ENCODE data around the gene FERMT2. TPM values are rescaled to one million over a fixed set of nuclear protein-coding genes. Genes with fewer than 3 reads are reported as not detected.
"Not testable (repeated sequence)": the region's sequence is repeated elsewhere in the genome, so short reads cannot be mapped to it uniquely, and the experiment has no call there.

Gene FERMT2
- total RNA-seq, 3 donors from 2014 or later (not counting 1 experiment from before 2014, with no cell fraction given) = 0.58 to 1.7 (median 0.92) TPM

DNA sequence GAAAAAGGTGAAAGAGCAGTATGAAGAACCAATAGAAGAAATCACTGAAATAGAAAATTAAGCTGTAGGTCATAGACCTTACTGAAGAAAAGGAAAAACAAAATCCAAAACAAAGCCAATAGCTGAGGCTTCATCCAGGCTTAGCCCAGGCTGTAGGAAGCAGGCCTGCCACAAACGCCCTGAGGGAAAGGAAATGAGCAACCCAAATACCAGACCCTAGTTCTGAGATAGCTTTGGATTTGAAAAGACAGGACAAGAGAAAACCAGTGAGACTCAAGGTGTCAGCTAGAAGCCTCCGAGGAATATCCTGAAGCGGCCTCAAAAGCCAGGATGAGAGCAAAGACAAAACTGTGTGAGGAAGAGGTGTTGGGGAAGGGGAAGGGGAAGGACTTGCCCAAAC is 79.2 kb downstream of the FERMT2 start:
- Mint-ChIP-seq H3K9me3 (no peaks in the 10 kb centered on the region), H3K4me1 (no peaks in the 10 kb centered on the region), H3K27ac (no peak overlapping the region), H3K27me3 (ENCODE audit: low read depth in 2 of 2) (no peaks in the 10 kb centered on the region), H3K4me3 (no peak overlapping the region), H3K36me3 (no peaks in the 10 kb centered on the region)
- ATAC-seq (no peak), DNase-seq (no peak)
- TF ChIP-seq, protein P1, sequence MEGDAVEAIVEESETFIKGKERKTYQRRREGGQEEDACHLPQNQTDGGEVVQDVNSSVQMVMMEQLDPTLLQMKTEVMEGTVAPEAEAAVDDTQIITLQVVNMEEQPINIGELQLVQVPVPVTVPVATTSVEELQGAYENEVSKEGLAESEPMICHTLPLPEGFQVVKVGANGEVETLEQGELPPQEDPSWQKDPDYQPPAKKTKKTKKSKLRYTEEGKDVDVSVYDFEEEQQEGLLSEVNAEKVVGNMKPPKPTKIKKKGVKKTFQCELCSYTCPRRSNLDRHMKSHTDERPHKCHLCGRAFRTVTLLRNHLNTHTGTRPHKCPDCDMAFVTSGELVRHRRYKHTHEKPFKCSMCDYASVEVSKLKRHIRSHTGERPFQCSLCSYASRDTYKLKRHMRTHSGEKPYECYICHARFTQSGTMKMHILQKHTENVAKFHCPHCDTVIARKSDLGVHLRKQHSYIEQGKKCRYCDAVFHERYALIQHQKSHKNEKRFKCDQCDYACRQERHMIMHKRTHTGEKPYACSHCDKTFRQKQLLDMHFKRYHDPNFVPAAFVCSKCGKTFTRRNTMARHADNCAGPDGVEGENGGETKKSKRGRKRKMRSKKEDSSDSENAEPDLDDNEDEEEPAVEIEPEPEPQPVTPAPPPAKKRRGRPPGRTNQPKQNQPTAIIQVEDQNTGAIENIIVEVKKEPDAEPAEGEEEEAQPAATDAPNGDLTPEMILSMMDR (IDR thresholded peaks at IDR 0.05) = no peak
- intact Hi-C loops (cut with micrococcal nuclease) = no loop called here
- Histone ChIP-seq H3K4me3 (ENCODE audit: low read length) (no peak overlapping the region), H3K4me1 (ENCODE audit: control insufficient read depth, insufficient read depth, low read length) (no peaks in the 10 kb centered on the region), H3K27me3 (ENCODE audit: control insufficient read depth, insufficient read depth, low read length) (no peaks in the 10 kb centered on the region), H3K9me3 (ENCODE audit: control insufficient read depth, insufficient read depth, low read length) (no peaks in the 10 kb centered on the region), H3K27ac (ENCODE audit: low read length) (no peak overlapping the region), H3K36me3 (ENCODE audit: control insufficient read depth, insufficient read depth, low read length) (no peaks in the 10 kb centered on the region)
- WGBS (ENCODE audit: insufficient coverage) = 91% methylated on average over 3 of the region's 3 CpGs

GRCh38 chr14:52868911-52869618 is 81.8 kb downstream of the FERMT2 start:
- H3K36me3 ChIP-seq (ENCODE audit: control insufficient read depth, insufficient read depth, low read length) = no peaks in the 10 kb centered on the region
- 95% methylated on average over 9 of the region's 9 CpGs for WGBS (ENCODE audit: insufficient coverage)
- no peak overlapping the region for H3K27ac ChIP-seq (ENCODE audit: low read length)
- intact Hi-C loops (cut with micrococcal nuclease) = no loop called here
- Mint-ChIP-seq H3K4me3 (no peak overlapping the region), H3K36me3 (no peaks in the 10 kb centered on the region), H3K4me1 (no peaks in the 10 kb centered on the region), H3K9me3 (no peaks in the 10 kb centered on the region), H3K27me3 (ENCODE audit: low read depth in 2 of 2) (no peaks in the 10 kb centered on the region), H3K27ac (no peak overlapping the region)
- H3K4me1 ChIP-seq (ENCODE audit: control insufficient read depth, insufficient read depth, low read length) = no peaks in the 10 kb centered on the region
- ATAC-seq (no peak), DNase-seq (no peak)
- TF ChIP-seq, protein P1 (IDR thresholded peaks at IDR 0.05) = no peak
- no peak overlapping the region for H3K4me3 ChIP-seq (ENCODE audit: low read length)
- H3K27me3 ChIP-seq (ENCODE audit: control insufficient read depth, insufficient read depth, low read length) = no peaks in the 10 kb centered on the region
- no peaks in the 10 kb centered on the region for H3K9me3 ChIP-seq (ENCODE audit: control insufficient read depth, insufficient read depth, low read length)

DNA sequence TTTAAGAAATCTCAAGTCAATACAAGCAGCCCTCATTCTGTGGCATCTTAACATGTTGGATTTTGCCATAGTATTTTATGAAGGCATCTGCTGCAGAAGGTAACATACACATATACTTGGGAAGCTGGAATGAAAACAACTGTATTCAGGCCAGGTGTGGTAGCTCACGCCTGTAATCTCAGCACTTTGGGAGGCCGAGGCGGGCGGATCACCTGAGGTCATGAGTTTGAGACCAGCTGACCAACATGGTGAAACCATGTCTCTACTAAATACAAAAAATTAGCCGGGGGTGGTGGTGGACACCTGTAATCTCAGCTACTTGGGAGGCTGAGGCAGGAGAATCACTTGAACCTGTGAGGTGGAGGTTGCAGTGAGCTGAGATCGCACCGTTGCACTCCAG is 86.0 kb downstream of the FERMT2 start:
- H3K36me3 Mint-ChIP-seq; H3K4me3 Mint-ChIP-seq; H3K4me3 ChIP-seq (ENCODE audit: low read length); H3K4me1 ChIP-seq (ENCODE audit: control insufficient read depth, insufficient read depth, low read length); H3K27me3 ChIP-seq (ENCODE audit: control insufficient read depth, insufficient read depth, low read length); H3K9me3 Mint-ChIP-seq; H3K4me1 Mint-ChIP-seq; H3K9me3 ChIP-seq (ENCODE audit: control insufficient read depth, insufficient read depth, low read length); ATAC-seq; intact Hi-C loops (cut with micrococcal nuclease); H3K36me3 ChIP-seq (ENCODE audit: control insufficient read depth, insufficient read depth, low read length); H3K27ac ChIP-seq (ENCODE audit: low read length); H3K27ac Mint-ChIP-seq; DNase-seq; H3K27me3 Mint-ChIP-seq (ENCODE audit: low read depth in 2 of 2): not testable (repeated sequence)
- 89% methylated on average over 7 of the region's 7 CpGs for WGBS (ENCODE audit: insufficient coverage)

- Mint-ChIP-seq H3K36me3 (no peaks in the 10 kb centered on the region), H3K4me3 (no peak overlapping the region), H3K9me3 (no peaks in the 10 kb centered on the region), H3K4me1 (no peaks in the 10 kb centered on the region), H3K27ac (no peak overlapping the region), H3K27me3 (ENCODE audit: low read depth in 2 of 2) (no peaks in the 10 kb centered on the region)
- Histone ChIP-seq H3K4me3 (ENCODE audit: low read length) (no peak overlapping the region), H3K36me3 (ENCODE audit: control insufficient read depth, insufficient read depth, low read length) (no peaks in the 10 kb centered on the region), H3K9me3 (ENCODE audit: control insufficient read depth, insufficient read depth, low read length) (no peaks in the 10 kb centered on the region), H3K27me3 (ENCODE audit: control insufficient read depth, insufficient read depth, low read length) (no peaks in the 10 kb centered on the region), H3K27ac (ENCODE audit: low read length) (no peak overlapping the region), H3K4me1 (ENCODE audit: control insufficient read depth, insufficient read depth, low read length) (no peaks in the 10 kb centered on the region)
- DNase-seq = no peak
- intact Hi-C loops (cut with micrococcal nuclease) = no loop called here
- TF ChIP-seq, protein P1 (IDR thresholded peaks at IDR 0.05) = no peak
- ATAC-seq = no peak
- no CpG with 5 or more reads among the region's 1 CpG for WGBS (ENCODE audit: insufficient coverage)
These were observed 87.5 kb downstream of the FERMT2 start for GRCh38 chr14:52863334-52863700.
